MCF 10A (cell line): ENCODE data around the gene SPTB. TPM values are rescaled to one million over a fixed set of nuclear protein-coding genes. Genes with fewer than 3 reads are reported as not detected.
A peak's percentile ranks its signal among the peaks of the same experiment; 100 is the strongest.

Experiments used
- BruUV-seq: library from RNA; stranded (reverse); fragments of 400-500 nt; replicated peaks from 2 replicates; lab custom pipeline; 2021; lab: Mats Ljungman, UMichigan
- CTCF ChIA-PET: fragments of 300-600 bp; sonication (Branson Sonifier 250); formaldehyde crosslinking; extraction: SDS; loops from one replicate; lab custom pipeline; 2021; ENCODE audit warnings: antibody characterized with exemption, inconsistent platforms; lab: Yijun Ruan, JAX
- POLR2A ChIA-PET: fragments of 300-600, 350-650 bp; sonication (Branson Sonifier 250); formaldehyde crosslinking; extraction: SDS; loops from one replicate; lab custom pipeline; 2020; ENCODE audit warnings: antibody characterized with exemption, inconsistent platforms; lab: Yijun Ruan, JAX
- DNase-seq: peaks from one replicate; pipeline ENCODE4 v3.0.0-alpha.2; 2018; ENCODE audit not compliant: unreplicated experiment
- H3K27ac Mint-ChIP-seq: one replicate; pipeline ENCODE4 v1.8.0; 2022; ENCODE audit warnings: mild to moderate bottlenecking, low read depth, mixed read lengths; ENCODE audit not compliant: unreplicated experiment
- H3K27me3 Mint-ChIP-seq: one replicate; pipeline ENCODE4 v1.8.0; 2022; ENCODE audit warnings: mixed read lengths; ENCODE audit not compliant: insufficient read depth, unreplicated experiment
- H3K36me3 Mint-ChIP-seq: one replicate; pipeline ENCODE4 v1.8.0; 2022; ENCODE audit warnings: mild to moderate bottlenecking, moderate library complexity, mixed read lengths; ENCODE audit not compliant: insufficient read depth, unreplicated experiment
- H3K4me1 Mint-ChIP-seq: one replicate; pipeline ENCODE4 v1.8.0; 2022; ENCODE audit warnings: mixed read lengths; ENCODE audit not compliant: insufficient read depth, unreplicated experiment
- H3K4me3 Mint-ChIP-seq: one replicate; pipeline ENCODE4 v1.8.0; 2022; ENCODE audit warnings: mild to moderate bottlenecking, moderate library complexity, mixed read lengths; ENCODE audit not compliant: unreplicated experiment
- H3K9me3 Mint-ChIP-seq: one replicate; pipeline ENCODE4 v1.8.0; 2022; ENCODE audit warnings: mixed read lengths; ENCODE audit not compliant: unreplicated experiment
- intact Hi-C: fragments of 100-400 bp; cut with micrococcal nuclease; formaldehyde crosslinking; loops from 2 replicates; pipeline ENCODE4 v1.14.1; 2022
- total RNA-seq: library from RNA; stranded (reverse); gene quantifications from 2 replicates; pipeline ENCODE4 v1.2.3, GENCODE V29; 2022
- TF ChIP-seq, protein P1 (sequence below): fragments of 200-600 bp; IDR thresholded peaks from one replicate; pipeline ENCODE4 v1.8.0; 2022; ENCODE audit warnings: antibody characterized with exemption, mild to moderate bottlenecking; ENCODE audit not compliant: unreplicated experiment

SPTB gene
- total RNA-seq, 1 experiment from 2014 or later, result 1.3 TPM

DNA sequence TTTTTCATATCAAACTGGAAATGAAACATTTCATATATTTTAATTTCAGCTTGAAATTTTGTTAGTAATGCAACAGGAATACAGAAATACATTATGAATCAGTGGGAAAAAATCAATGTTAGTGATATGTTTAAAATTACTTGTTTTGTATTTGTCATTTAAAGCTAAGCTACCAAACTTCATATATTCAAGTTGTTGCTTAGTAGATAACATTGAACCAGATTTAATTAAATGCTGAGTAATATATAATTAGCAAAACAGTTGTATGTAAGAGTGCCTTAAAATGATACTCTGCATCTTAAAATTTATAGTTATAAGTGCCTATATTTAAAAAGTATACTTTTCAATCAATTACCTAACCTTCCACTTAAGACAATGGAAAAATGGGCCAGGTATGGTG lies 39.5 kb upstream of the SPTB start:
- H3K4me3 Mint-ChIP-seq, result no peak overlapping the region
- no peak overlapping the region for H3K27ac Mint-ChIP-seq
- H3K27me3 Mint-ChIP-seq, result no peaks in the 10 kb centered on the region
- H3K4me1 Mint-ChIP-seq, result peaks cover 26% of the 10 kb centered on the region
- ChIA-PET CTCF (interaction anchor here (0.6 to 1.4 kb wide), 4 partner anchors 9 to 1606 kb away, joined by 3 to 7 read pairs (median 4); no protein-coding TSS in a partner anchor), POLR2A (no interaction called here)
- peaks cover 20% of the 10 kb centered on the region for H3K36me3 Mint-ChIP-seq
- TF ChIP-seq, protein P1, sequence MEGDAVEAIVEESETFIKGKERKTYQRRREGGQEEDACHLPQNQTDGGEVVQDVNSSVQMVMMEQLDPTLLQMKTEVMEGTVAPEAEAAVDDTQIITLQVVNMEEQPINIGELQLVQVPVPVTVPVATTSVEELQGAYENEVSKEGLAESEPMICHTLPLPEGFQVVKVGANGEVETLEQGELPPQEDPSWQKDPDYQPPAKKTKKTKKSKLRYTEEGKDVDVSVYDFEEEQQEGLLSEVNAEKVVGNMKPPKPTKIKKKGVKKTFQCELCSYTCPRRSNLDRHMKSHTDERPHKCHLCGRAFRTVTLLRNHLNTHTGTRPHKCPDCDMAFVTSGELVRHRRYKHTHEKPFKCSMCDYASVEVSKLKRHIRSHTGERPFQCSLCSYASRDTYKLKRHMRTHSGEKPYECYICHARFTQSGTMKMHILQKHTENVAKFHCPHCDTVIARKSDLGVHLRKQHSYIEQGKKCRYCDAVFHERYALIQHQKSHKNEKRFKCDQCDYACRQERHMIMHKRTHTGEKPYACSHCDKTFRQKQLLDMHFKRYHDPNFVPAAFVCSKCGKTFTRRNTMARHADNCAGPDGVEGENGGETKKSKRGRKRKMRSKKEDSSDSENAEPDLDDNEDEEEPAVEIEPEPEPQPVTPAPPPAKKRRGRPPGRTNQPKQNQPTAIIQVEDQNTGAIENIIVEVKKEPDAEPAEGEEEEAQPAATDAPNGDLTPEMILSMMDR, result no peak
- no peaks in the 10 kb centered on the region for H3K9me3 Mint-ChIP-seq
- no TSS peak for BruUV-seq
- intact Hi-C loops, result no loop called here
- DNase-seq, result no peak

DNA sequence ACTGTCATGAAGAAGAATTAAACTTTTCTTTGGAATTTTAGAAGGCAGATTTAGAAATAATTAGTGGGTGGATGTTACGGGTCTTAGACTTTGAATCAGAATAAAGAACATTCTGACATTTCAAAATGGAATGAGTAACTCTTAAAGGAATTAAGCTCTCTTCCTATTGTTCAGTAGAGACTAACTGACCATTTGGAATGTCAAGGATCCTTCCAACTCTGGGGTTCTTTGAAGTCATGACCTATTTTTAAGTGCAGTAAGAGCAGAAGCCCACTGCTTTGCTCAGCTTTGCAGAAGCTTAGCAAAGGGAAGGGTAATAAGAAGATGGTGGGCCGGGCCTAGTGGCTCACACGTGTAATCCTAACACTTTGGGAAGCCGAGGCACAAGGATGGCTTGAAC lies 38.5 kb upstream of the SPTB start:
- Mint-ChIP-seq H3K4me3 (no peak overlapping the region), H3K9me3 (no peaks in the 10 kb centered on the region), H3K36me3 (peaks cover 11% of the 10 kb centered on the region), H3K27ac (no peak overlapping the region), H3K27me3 (no peaks in the 10 kb centered on the region), H3K4me1 (peaks cover 30% of the 10 kb centered on the region)
- ChIA-PET POLR2A (interaction anchor here (0.7 kb wide), 1 partner anchor 9 kb away, joined by 3 read pairs; no protein-coding TSS in a partner anchor), CTCF (interaction anchor here (0.5 kb wide), 1 partner anchor 1706 kb away, joined by 3 read pairs; no protein-coding TSS in a partner anchor)
- TF ChIP-seq, protein P1, result no peak
- no peak for DNase-seq
- intact Hi-C loops, result no loop called here
- no TSS peak for BruUV-seq

- no peak for DNase-seq
- CTCF ChIA-PET, result interaction anchor here (0.8 to 1.1 kb wide), 2 partner anchors 24 to 93 kb away, joined by 4 read pairs; no protein-coding TSS in a partner anchor
- Mint-ChIP-seq H3K27me3 (no peaks in the 10 kb centered on the region), H3K4me1 (peaks cover 30% of the 10 kb centered on the region), H3K4me3 (peak overlapping the region; percentile 85), H3K9me3 (no peaks in the 10 kb centered on the region), H3K36me3 (peaks cover 11% of the 10 kb centered on the region), H3K27ac (peak overlapping the region; percentile 98)
- TF ChIP-seq, protein P1, result no peak
- intact Hi-C loops, result no loop called here
- POLR2A ChIA-PET, result interaction anchor here (0.5 to 3.0 kb wide), 7 partner anchors 9 to 953 kb away, joined by 3 to 32 read pairs (median 3); partner anchors contain the start of gene FNTB
- BruUV-seq, result no TSS peak
Observed at GRCh38 chr14:64915797-64916196, 36.1 kb upstream of the SPTB start.

GRCh38 chr14:64915029-64915424 lies 35.3 kb upstream of the SPTB start:
- BruUV-seq, result TSS peak; percentile 62
- H3K9me3 Mint-ChIP-seq, result no peaks in the 10 kb centered on the region
- H3K36me3 Mint-ChIP-seq, result peaks cover 11% of the 10 kb centered on the region
- H3K27me3 Mint-ChIP-seq, result no peaks in the 10 kb centered on the region
- no peak for DNase-seq
- peaks cover 30% of the 10 kb centered on the region for H3K4me1 Mint-ChIP-seq
- peak overlapping the region; percentile 98 for H3K27ac Mint-ChIP-seq
- intact Hi-C loops, result no loop called here
- H3K4me3 Mint-ChIP-seq, result peak overlapping the region; percentile 85
- TF ChIP-seq, protein P1, result no peak
- ChIA-PET POLR2A (interaction anchor here (0.7 to 3.0 kb wide), 16 partner anchors 9 to 300 kb away, joined by 3 to 32 read pairs (median 3); partner anchors contain the start of genes FNTB and MAX), CTCF (interaction anchor here (0.6 to 1.5 kb wide), 6 partner anchors 9 to 1176 kb away, joined by 3 to 4 read pairs (median 4); no protein-coding TSS in a partner anchor)
